ENCODE results near the gene PORCN. TPM values are rescaled to one million over a fixed set of nuclear protein-coding genes. Genes with fewer than 3 reads are reported as not detected.

The PORCN gene
- total and polyA plus RNA-seq, 2 of the 4 experiments (the other 2 are of a cell fraction): 4.1 to 10.1 TPM

DNA sequence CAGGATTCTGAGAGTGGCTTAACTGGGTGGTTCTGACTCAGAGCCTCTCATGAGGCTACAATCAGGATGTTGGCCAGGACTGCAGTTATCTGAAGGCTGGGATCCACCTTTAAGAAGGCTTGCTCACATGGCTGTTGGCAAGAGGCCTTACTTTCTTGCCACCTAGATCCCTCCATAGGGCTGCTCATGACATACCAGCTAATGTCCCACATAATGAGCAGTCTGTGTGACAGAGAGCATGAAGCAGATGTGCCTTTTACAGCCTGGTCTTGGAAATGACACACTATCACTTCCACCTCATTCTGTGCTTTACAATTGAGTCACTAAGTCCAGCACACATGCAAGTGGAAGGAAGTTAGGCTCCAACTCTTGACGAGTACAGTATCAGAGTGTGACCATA lies 61.2 kb downstream of the PORCN start:
- no peaks in the 10 kb centered on the region; the same call in none of the 2 replicates for H3K4me1 ChIP-seq (ENCODE audit: control insufficient read depth, insufficient read depth, low read length)
- H3K27me3 ChIP-seq (ENCODE audit: control insufficient read depth, insufficient read depth, low read length): no peaks in the 10 kb centered on the region
- no peaks in the 10 kb centered on the region for H3K9me1 ChIP-seq (ENCODE audit: insufficient read depth, low read length)
- no CpG with 5 or more reads among the region's 1 CpG for WGBS, 2 experiments (ENCODE audit: extremely low coverage in 2 of 2, insufficient read length in 1 of 2)
- H3K56ac ChIP-seq (ENCODE audit: extremely low read depth, insufficient read depth, low read length): no peak overlapping the region
- no peaks in the 10 kb centered on the region for H4K20me1 ChIP-seq (ENCODE audit: insufficient read depth, low read length)
- peak overlapping the region in 1 of 2 experiments; percentile 40; a peak in 1 of 4 replicates for H4K8ac ChIP-seq (ENCODE audit: low read depth in 2 of 2, low read length in 2 of 2)
- ChIA-PET POLR2A (ENCODE audit: unreplicated experiment) (no interaction called here), CTCF (no interaction called here)
- no peak overlapping the region for H4K5ac ChIP-seq (ENCODE audit: low read depth, low read length)
- no peak overlapping the region for H3K23ac ChIP-seq (ENCODE audit: low read depth, low read length)
- no peak for TF ChIP-seq NFE2L2 (IDR thresholded peaks at IDR 0.05; ENCODE audit: low read depth, low read length)
- DNase-seq: peak; percentile 53
- H2AK9ac ChIP-seq (replicated peaks; ENCODE audit: low read depth, low read length, poor library complexity): peak overlapping the region; percentile 1
- H3K36me3 ChIP-seq (ENCODE audit: control insufficient read depth, insufficient read depth, low read length): peaks cover under 1% of the 10 kb centered on the region; the same call in 1 of the 2 replicates
- H2BK20ac ChIP-seq (ENCODE audit: low read depth, low read length): no peak overlapping the region
- no peak for ATAC-seq (ENCODE audit: low read depth)
- H3K14ac ChIP-seq (replicated peaks; ENCODE audit: low read depth, low read length): no peak overlapping the region; the same call in 1 of the 2 replicates
- H2BK120ac ChIP-seq (ENCODE audit: low read depth, low read length): no peak overlapping the region
- dilution Hi-C loops (cut with HindIII; ENCODE audit: low sequenced_read_pairs, unreplicated experiment) (no loop called here), intact Hi-C loops (cut with micrococcal nuclease) (no loop called here), in situ Hi-C loops (cut with MboI; ENCODE audit: low sequenced_read_pairs) (no loop called here)
- peak overlapping the region; percentile 21 for H2BK5ac ChIP-seq (ENCODE audit: low read depth, low read length, poor library complexity, severe bottlenecking)
- no peaks in the 10 kb centered on the region for H3K9me3 ChIP-seq (ENCODE audit: control insufficient read depth, insufficient read depth, low read length)
- BruUV-seq (replicated peaks): no TSS peak
- H3K79me1 ChIP-seq (ENCODE audit: low read depth in 1 of 2, low read length in 2 of 2): no peaks in the 10 kb centered on the region; a peak in 1 of 4 replicates
- no peak overlapping the region for H3K18ac ChIP-seq (ENCODE audit: low read depth, low read length)
- no peak overlapping the region for H3K9ac ChIP-seq (ENCODE audit: low read depth, low read length)
- H2BK15ac ChIP-seq (ENCODE audit: low read depth, low read length): no peak overlapping the region
- H2AFZ ChIP-seq (replicated peaks; ENCODE audit: low read length, poor library complexity): peak overlapping the region; percentile 68
- H3K4ac ChIP-seq (ENCODE audit: low read depth, low read length): peak overlapping the region; percentile 15; the same call in 1 of the 2 replicates
- H3K27ac ChIP-seq (ENCODE audit: insufficient read depth, low read length): no peak overlapping the region
- H3K4me2 ChIP-seq (ENCODE audit: low read depth, low read length): no peak overlapping the region
- H2AK5ac ChIP-seq (ENCODE audit: low read depth, low read length): no peak overlapping the region
- H4K91ac ChIP-seq (ENCODE audit: insufficient read depth, low read depth, low read length): no peak overlapping the region
- H3K4me3 ChIP-seq (ENCODE audit: insufficient read depth, low read depth, low read length): no peak overlapping the region

Other genes starting within 250 kb of the PORCN start
- not detected in 2 replicates for gene SSX3, start 152.3 kb upstream of the PORCN start, total RNA-seq (2012; rRNA removed)
- gene SSX3, start 152.3 kb upstream of the PORCN start, polyA plus RNA-seq (2012; rRNA removed): not detected in 2 replicates
- not detected in 2 replicates for gene SSX4, start 125.5 kb upstream of the PORCN start, total RNA-seq (2012; rRNA removed)
- not detected in 2 replicates for gene SSX4, start 125.5 kb upstream of the PORCN start, polyA plus RNA-seq (2012; rRNA removed)
- not detected in 2 replicates for gene SSX4B, start 97.0 kb upstream of the PORCN start, total RNA-seq (2012; rRNA removed)
- gene SSX4B, start 97.0 kb upstream of the PORCN start, polyA plus RNA-seq (2012; rRNA removed): not detected in 2 replicates
- 12.2 and 12.8 TPM in 2 replicates for gene SLC38A5, start 38.7 kb upstream of the PORCN start, total RNA-seq (2012; rRNA removed)
- gene SLC38A5, start 38.7 kb upstream of the PORCN start, polyA plus RNA-seq (2012; rRNA removed): 20.0 and 20.4 TPM in 2 replicates
- 54.2 and 59.9 TPM in 2 replicates for gene FTSJ1, start 32.8 kb upstream of the PORCN start, total RNA-seq (2012; rRNA removed)
- 50.8 and 60.0 TPM in 2 replicates for gene FTSJ1, start 32.8 kb upstream of the PORCN start, polyA plus RNA-seq (2012; rRNA removed)
- 66.7 and 78.9 TPM in 2 replicates for gene EBP, start 12.8 kb downstream of the PORCN start, total RNA-seq (2012; rRNA removed)
- gene EBP, start 12.8 kb downstream of the PORCN start, polyA plus RNA-seq (2012; rRNA removed): 39.4 and 43.2 TPM in 2 replicates
- gene TBC1D25, start 30.7 kb downstream of the PORCN start, total RNA-seq (2012; rRNA removed): 8.3 and 11.3 TPM in 2 replicates
- 15.9 and 18.2 TPM in 2 replicates for gene TBC1D25, start 30.7 kb downstream of the PORCN start, polyA plus RNA-seq (2012; rRNA removed)
- gene RBM3, start 65.5 kb downstream of the PORCN start, total RNA-seq (2012; rRNA removed): 341 and 386 TPM in 2 replicates
- gene RBM3, start 65.5 kb downstream of the PORCN start, polyA plus RNA-seq (2012; rRNA removed): 217 and 243 TPM in 2 replicates
- 60.8 and 62.7 TPM in 2 replicates for gene WDR13, start 88.5 kb downstream of the PORCN start, total RNA-seq (2012; rRNA removed)
- 151 and 153 TPM in 2 replicates for gene WDR13, start 88.5 kb downstream of the PORCN start, polyA plus RNA-seq (2012; rRNA removed)
- not detected in 2 replicates for gene WAS, start 174.8 kb downstream of the PORCN start, total RNA-seq (2012; rRNA removed)
- 0.09 and 0.14 TPM in 2 replicates for gene WAS, start 174.8 kb downstream of the PORCN start, polyA plus RNA-seq (2012; rRNA removed)
- 6.6 and 7.2 TPM in 2 replicates for gene SUV39H1, start 187.7 kb downstream of the PORCN start, total RNA-seq (2012; rRNA removed)
- 8.6 and 9.9 TPM in 2 replicates for gene SUV39H1, start 187.7 kb downstream of the PORCN start, polyA plus RNA-seq (2012; rRNA removed)